ENCODE measurements around the gene HIBCH.
"Not testable (repeated sequence)": the region's sequence is repeated elsewhere in the genome, so short reads cannot be mapped to it uniquely, and the experiment has no call there.

Gene HIBCH

GRCh38 chr2:190261851-190262250 is 57.8 kb downstream of the HIBCH start:
- DNase-seq (ENCODE audit: low read depth, low spot score): no peak

GRCh38 chr2:190256087-190256486 is 63.5 kb downstream of the HIBCH start:
- DNase-seq (ENCODE audit: low read depth, low spot score): no peak

More at GRCh38 chr2:190261851-190262250, 57.8 kb downstream of the HIBCH start:
- H3K27ac ChIP-seq: no peak overlapping the region

GRCh38 chr2:190255676-190256075 is 64.0 kb downstream of the HIBCH start:
- no peak for DNase-seq (ENCODE audit: low read depth, low spot score)
- H3K27ac ChIP-seq: no peak overlapping the region

More at GRCh38 chr2:190256087-190256486, 63.5 kb downstream of the HIBCH start:
- H3K27ac ChIP-seq: no peak overlapping the region

- no peak overlapping the region for H3K27ac ChIP-seq
- no peak for DNase-seq (ENCODE audit: low read depth, low spot score)
Observed at GRCh38 chr2:190254063-190254850, 65.4 kb downstream of the HIBCH start.

- DNase-seq (ENCODE audit: low read depth, low spot score): no peak
- no peak overlapping the region for H3K27ac ChIP-seq
Observed at GRCh38 chr2:190250421-190250820, 69.2 kb downstream of the HIBCH start.

- H3K27ac ChIP-seq: no peak overlapping the region
- DNase-seq (ENCODE audit: low read depth, low spot score): no peak
Observed at GRCh38 chr2:190235551-190236075, 84.0 kb downstream of the HIBCH start.

- H3K27ac ChIP-seq: no peak overlapping the region
- DNase-seq (ENCODE audit: low read depth, low spot score): no peak
Observed at GRCh38 chr2:190235101-190235500, 84.5 kb downstream of the HIBCH start.

GRCh38 chr2:190223989-190224388 is 95.6 kb downstream of the HIBCH start:
- not testable (repeated sequence) for H3K27ac ChIP-seq; DNase-seq (ENCODE audit: low read depth, low spot score)

GRCh38 chr2:190222745-190223144 is 96.9 kb downstream of the HIBCH start:
- H3K27ac ChIP-seq; DNase-seq (ENCODE audit: low read depth, low spot score): not testable (repeated sequence)

- H3K27ac ChIP-seq: no peak overlapping the region
Observed at GRCh38 chr2:190221429-190221828, 98.2 kb downstream of the HIBCH start.

GRCh38 chr2:190219186-190219585 is 100.4 kb downstream of the HIBCH start:
- DNase-seq (ENCODE audit: low read depth, low spot score): no peak
- no peak overlapping the region for H3K27ac ChIP-seq

More at GRCh38 chr2:190221429-190221828, 98.2 kb downstream of the HIBCH start:
- DNase-seq (ENCODE audit: low read depth, low spot score): no peak

GRCh38 chr2:190217616-190218015 is 102.0 kb downstream of the HIBCH start:
- no peak for DNase-seq (ENCODE audit: low read depth, low spot score)
- no peak overlapping the region for H3K27ac ChIP-seq

- no peak overlapping the region for H3K27ac ChIP-seq
Observed at GRCh38 chr2:190216829-190217228, 102.8 kb downstream of the HIBCH start.

GRCh38 chr2:190215620-190216019 is 104.0 kb downstream of the HIBCH start:
- DNase-seq (ENCODE audit: low read depth, low spot score): no peak
- H3K27ac ChIP-seq: no peak overlapping the region

More at GRCh38 chr2:190216829-190217228, 102.8 kb downstream of the HIBCH start:
- no peak for DNase-seq (ENCODE audit: low read depth, low spot score)

- no peak overlapping the region for H3K27ac ChIP-seq
- no peak for DNase-seq (ENCODE audit: low read depth, low spot score)
Observed at GRCh38 chr2:190214426-190215194, 105.0 kb downstream of the HIBCH start.

GRCh38 chr2:190213441-190214335 is 105.9 kb downstream of the HIBCH start:
- no peak overlapping the region for H3K27ac ChIP-seq
- no peak for DNase-seq (ENCODE audit: low read depth, low spot score)

GRCh38 chr2:190210471-190210870 is 109.2 kb downstream of the HIBCH start:
- DNase-seq (ENCODE audit: low read depth, low spot score): no peak
- no peak overlapping the region for H3K27ac ChIP-seq

- DNase-seq (ENCODE audit: low read depth, low spot score): no peak
- no peak overlapping the region for H3K27ac ChIP-seq
Observed at GRCh38 chr2:190209559-190209958, 110.1 kb downstream of the HIBCH start.

GRCh38 chr2:190207930-190208329 is 111.7 kb downstream of the HIBCH start:
- no peak for DNase-seq (ENCODE audit: low read depth, low spot score)
- H3K27ac ChIP-seq: no peak overlapping the region

- no peak for DNase-seq (ENCODE audit: low read depth, low spot score)
- no peak overlapping the region for H3K27ac ChIP-seq
Observed at GRCh38 chr2:190205657-190206056, 114.0 kb downstream of the HIBCH start.
